GM23338 (cell line): ENCODE results near the gene EARS2. TPM values are rescaled to one million over a fixed set of nuclear protein-coding genes. Genes with fewer than 3 reads are reported as not detected.

Experiments
- ATAC-seq: fragments of 200-7000 bp; cut with Tn5 transposase; 3 replicates; pipeline ENCODE4 v1.9.1; 2020
- DNase-seq: peaks from one replicate; pipeline ENCODE4 v3.0.0-alpha.2; 2015; ENCODE audit warnings: low spot score
- H2AFZ ChIP-seq: fragments of 200-600 bp; sonication (generic); 2 replicates; pipeline ENCODE4 v1.8.0; 2016; ENCODE audit warnings: antibody characterized with exemption, mild to moderate bottlenecking, moderate library complexity
- H3F3A ChIP-seq: fragments of 200-600 bp; sonication (generic); replicated peaks from 2 replicates; pipeline ENCODE4 v1.8.0; 2017; ENCODE audit warnings: antibody characterized with exemption, mixed run types, low read depth
- H3K27ac ChIP-seq: fragments of 200-600 bp; sonication (generic); 2 replicates; pipeline ENCODE4 v1.6.1; 2016; ENCODE audit warnings: low read depth
- H3K27me3 ChIP-seq: fragments of 200-600 bp; sonication (generic); 2 replicates; pipeline ENCODE4 v1.8.0; 2016; ENCODE audit warnings: mild to moderate bottlenecking, mixed run types, moderate library complexity; ENCODE audit not compliant: insufficient read depth
- H3K36me3 ChIP-seq: fragments of 200-600 bp; sonication (generic); 2 replicates; pipeline ENCODE4 v1.8.0; 2016; ENCODE audit warnings: mild to moderate bottlenecking; ENCODE audit not compliant: insufficient read depth
- H3K4me1 ChIP-seq: fragments of 200-600 bp; sonication (generic); 2 replicates; pipeline ENCODE4 v1.8.0; 2016; ENCODE audit warnings: mild to moderate bottlenecking, moderate library complexity; ENCODE audit not compliant: insufficient read depth
- H3K4me2 ChIP-seq: fragments of 200-600 bp; sonication (generic); 2 replicates; pipeline ENCODE4 v1.7.1; 2017; ENCODE audit warnings: mixed run types
- H3K4me3 ChIP-seq: fragments of 200-600 bp; sonication (generic); 2 replicates; pipeline ENCODE4 v1.6.1; 2016; ENCODE audit warnings: mixed run types
- H3K79me2 ChIP-seq: fragments of 200-600 bp; sonication (generic); replicated peaks from 2 replicates; pipeline ENCODE4 v1.8.0; 2017; ENCODE audit warnings: mild to moderate bottlenecking; ENCODE audit not compliant: insufficient read depth
- H3K9me2 ChIP-seq: fragments of 200-600 bp; sonication (generic); 2 replicates; pipeline ENCODE4 v1.8.0; 2017; ENCODE audit not compliant: insufficient read depth
- H4K20me1 ChIP-seq: fragments of 200-600 bp; sonication (generic); replicated peaks from 2 replicates; pipeline ENCODE4 v1.8.0; 2017; ENCODE audit warnings: mild to moderate bottlenecking; ENCODE audit not compliant: insufficient read depth
- H3K27ac Mint-ChIP-seq: 2 replicates; pipeline ENCODE4 v1.8.0; 2020; ENCODE audit warnings: inconsistent platforms, mild to moderate bottlenecking, moderate library complexity, mixed read lengths
- H3K27me3 Mint-ChIP-seq: 3 replicates; pipeline ENCODE4 v1.8.0; 2022; ENCODE audit warnings: low read depth, mild to moderate bottlenecking, moderate library complexity, mixed read lengths, inconsistent platforms; ENCODE audit not compliant: insufficient read depth, poor library complexity
- H3K36me3 Mint-ChIP-seq: 3 replicates; pipeline ENCODE4 v1.8.0; 2021; ENCODE audit warnings: low read depth, mild to moderate bottlenecking, inconsistent platforms, moderate library complexity, mixed read lengths
- H3K4me1 Mint-ChIP-seq: 3 replicates; pipeline ENCODE4 v1.8.0; 2020; ENCODE audit warnings: mild to moderate bottlenecking, inconsistent platforms, mixed read lengths
- H3K4me3 Mint-ChIP-seq: 3 replicates; pipeline ENCODE4 v1.8.0; 2021; ENCODE audit warnings: moderate library complexity, mild to moderate bottlenecking, inconsistent platforms, mixed read lengths
- H3K9me3 Mint-ChIP-seq: 3 replicates; pipeline ENCODE4 v1.8.0; 2020; ENCODE audit warnings: moderate library complexity, mild to moderate bottlenecking, inconsistent platforms, mixed read lengths
- CREB1 ChIP-seq: fragments of 250-450 bp; sonication (Bioruptor Pico); IDR thresholded peaks from 2 replicates; pipeline ENCODE4 v1.5.0; 2020; ENCODE audit warnings: low read depth, mild to moderate bottlenecking, moderate library complexity
- CTCF ChIP-seq, 2 experiments: fragments of 200-600 bp in 1 of 2; sonication (generic) in 1 of 2; conservative IDR thresholded peaks; 2 replicates each; pipeline versions ENCODE4 v1.5.1 to v1.6.1; 2016 to 2017; ENCODE audit warnings: antibody characterized with exemption in 2 of 2, low read depth in 2 of 2, mild to moderate bottlenecking in 2 of 2, moderate library complexity in 1 of 2
- ETS1 ChIP-seq: IDR thresholded peaks from 2 replicates; pipeline ENCODE4 v1.6.1; 2016; ENCODE audit warnings: antibody characterized with exemption
- EZH2 ChIP-seq: fragments of 200-600 bp; sonication (generic); IDR thresholded peaks from one replicate; pipeline ENCODE4 v1.8.0; 2017; ENCODE audit warnings: antibody characterized with exemption, mild to moderate bottlenecking, low read depth; ENCODE audit not compliant: unreplicated experiment
- EZH2phosphoT487 ChIP-seq: fragments of 200-600 bp; sonication (generic); IDR thresholded peaks from one replicate; pipeline ENCODE4 v1.8.1; 2018; ENCODE audit warnings: antibody characterized with exemption; ENCODE audit not compliant: unreplicated experiment
- JUNB ChIP-seq: IDR thresholded peaks from one replicate; pipeline ENCODE4 v1.6.1; 2016; ENCODE audit warnings: antibody characterized with exemption; ENCODE audit not compliant: unreplicated experiment
- NANOG ChIP-seq: IDR thresholded peaks from 2 replicates; pipeline ENCODE4 v1.6.1; 2016; ENCODE audit warnings: antibody characterized with exemption, borderline replicate concordance
- POLR2AphosphoS5 ChIP-seq: IDR thresholded peaks from 2 replicates; pipeline ENCODE4 v1.6.1; 2016; ENCODE audit warnings: antibody characterized with exemption, low read depth
- REST ChIP-seq: IDR thresholded peaks from one replicate; pipeline ENCODE4 v1.6.1; 2018; ENCODE audit warnings: antibody characterized with exemption; ENCODE audit not compliant: unreplicated experiment
- ZNF114 ChIP-seq: fragments of 250-450 bp; sonication (Bioruptor Pico); IDR thresholded peaks from 2 replicates; pipeline ENCODE4 v1.5.0; 2020; ENCODE audit warnings: mild to moderate bottlenecking, moderate library complexity
- ZNF331 ChIP-seq: fragments of 250-450 bp; sonication (Bioruptor Pico); IDR thresholded peaks from 2 replicates; pipeline ENCODE4 v1.5.0; 2020; ENCODE audit warnings: low read depth, mild to moderate bottlenecking, moderate library complexity
- ZNF462 ChIP-seq: fragments of 250-450 bp; sonication (Bioruptor Pico); IDR thresholded peaks from 2 replicates; pipeline ENCODE4 v1.5.0; 2020; ENCODE audit warnings: mild to moderate bottlenecking, moderate library complexity
- polyA plus RNA-seq: library from polyadenylated mRNA; unstranded; fragments of >200 nt; fragmentation: Nextera tagmentation; extraction: Ambion mirVana; gene quantifications from 2 replicates; pipeline ENCODE4 v1.2.1, GENCODE V29; 2016
- total RNA-seq: library from RNA; depleted of rRNA; stranded (reverse); fragments of >200 nt; shearing (Covaris generic); gene quantifications from 2 replicates; pipeline ENCODE4 v1.2.3, GENCODE V29; 2014

Gene EARS2
- total and polyA plus RNA-seq, 2 experiments from 2014 or later: 22.6 to 89.1 TPM

GRCh38 chr16:23519282-23519681 lies 37.9 kb downstream of the EARS2 start:
- Mint-ChIP-seq H3K27me3 (no peaks in the 10 kb centered on the region), H3K27ac (no peak overlapping the region), H3K9me3 (no peaks in the 10 kb centered on the region; the same call in 2 of the 3 replicates), H3K4me3 (no peak overlapping the region), H3K36me3 (peaks cover 51% of the 10 kb centered on the region), H3K4me1 (no peaks in the 10 kb centered on the region)
- H4K20me1 ChIP-seq: no peaks in the 10 kb centered on the region; the same call in 1 of the 2 replicates
- H3F3A ChIP-seq: no peaks in the 10 kb centered on the region
- H3K27ac ChIP-seq: no peak overlapping the region
- peaks cover 12% of the 10 kb centered on the region for H3K36me3 ChIP-seq
- TF ChIP-seq ZNF462 (CRISPR knock-in tag) (no peak), ZNF114 (CRISPR knock-in tag) (no peak), ZNF331 (CRISPR knock-in tag) (no peak), CTCF (conservative IDR thresholded peaks at IDR 0.05; ENCODE audit: low read depth in 2 of 2) (no peak), CREB1 (CRISPR knock-in tag) (no peak), NANOG (no peak), POLR2AphosphoS5 (no peak), EZH2 (no peak), EZH2phosphoT487 (no peak), ETS1 (no peak), REST (no peak), JUNB (no peak)
- H3K4me1 ChIP-seq: no peaks in the 10 kb centered on the region
- no peak for DNase-seq
- no peak for ATAC-seq
- no peak overlapping the region for H3K4me3 ChIP-seq
- no peak overlapping the region for H2AFZ ChIP-seq
- no peak overlapping the region for H3K4me2 ChIP-seq
- no peaks in the 10 kb centered on the region for H3K27me3 ChIP-seq
- H3K9me2 ChIP-seq: no peaks in the 10 kb centered on the region
- H3K79me2 ChIP-seq: no peaks in the 10 kb centered on the region
